Nephron (organoid): ENCODE data around the gene RPRD1B.

Source experiments
- H3K27ac Mint-ChIP-seq, 3 experiments: 2 replicates each; pipeline ENCODE4 v1.8.0; 2020; ENCODE audit warnings: mixed read lengths in 3 of 3, mild to moderate bottlenecking in 2 of 3, moderate library complexity in 1 of 3
- H3K27me3 Mint-ChIP-seq: 2 replicates; pipeline ENCODE4 v1.8.0; 2021; ENCODE audit warnings: low read depth, mild to moderate bottlenecking, moderate library complexity, mixed read lengths
- H3K36me3 Mint-ChIP-seq: 2 replicates; pipeline ENCODE4 v1.8.0; 2020; ENCODE audit warnings: low read depth, mixed read lengths
- H3K4me1 Mint-ChIP-seq: 2 replicates; pipeline ENCODE4 v1.8.0; 2020; ENCODE audit warnings: mixed read lengths
- H3K4me3 Mint-ChIP-seq, 3 experiments: 2 replicates each; pipeline ENCODE4 v1.8.0; 2020; ENCODE audit warnings: mild to moderate bottlenecking in 3 of 3, mixed read lengths in 3 of 3, moderate library complexity in 2 of 3
- H3K9me3 Mint-ChIP-seq: 2 replicates; pipeline ENCODE4 v1.8.0; 2020; ENCODE audit warnings: mixed read lengths
- CTCF ChIP-seq, 3 experiments: fragments of 200-600 bp; sonication (generic); IDR thresholded peaks; one replicate each; pipeline ENCODE4 v1.5.0; 2021; ENCODE audit warnings: antibody characterized with exemption in 3 of 3; ENCODE audit not compliant: unreplicated experiment in 3 of 3

RPRD1B gene

DNA sequence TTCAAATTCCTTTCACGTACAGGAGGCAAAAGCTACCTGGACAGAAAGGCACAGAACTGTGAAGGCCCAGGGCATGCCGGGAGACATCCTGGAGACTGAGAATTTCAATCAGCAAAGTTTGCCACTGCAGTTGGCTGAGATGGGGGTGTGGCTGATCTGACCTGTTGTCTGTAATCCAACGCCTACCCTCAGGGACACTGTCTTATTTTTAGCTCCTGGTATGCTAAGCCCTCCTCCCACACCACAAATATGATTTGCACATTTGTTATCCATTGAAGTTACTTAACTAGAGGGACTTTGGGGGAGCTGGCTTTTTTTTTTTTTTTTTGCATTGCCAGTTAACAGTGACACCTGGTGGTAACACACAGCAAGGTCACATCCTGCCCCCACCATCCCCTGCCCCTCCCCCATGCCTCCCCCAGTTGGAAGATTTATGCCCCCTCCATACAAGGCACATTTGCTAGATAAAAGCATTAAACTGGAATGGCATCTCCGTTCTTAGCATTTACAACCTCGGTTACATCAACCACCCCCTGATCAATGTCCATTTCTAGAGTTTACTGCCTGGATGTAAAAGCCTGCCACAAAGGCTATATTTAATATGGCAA lies 40.6 kb upstream of the RPRD1B start:
- peak overlapping the region; percentile 51 to 72 (median 69) for H3K27ac Mint-ChIP-seq
- peak; percentile 62 to 81 (median 65) for TF ChIP-seq CTCF (IDR thresholded peaks at IDR 0.05; ENCODE audit: unreplicated experiment in 3 of 3)
- H3K27me3 Mint-ChIP-seq = no peaks in the 10 kb centered on the region
- peaks cover 36% of the 10 kb centered on the region for H3K36me3 Mint-ChIP-seq
- no peaks in the 10 kb centered on the region for H3K9me3 Mint-ChIP-seq
- peak overlapping the region in 1 of 3 experiments; percentile 8 for H3K4me3 Mint-ChIP-seq
- H3K4me1 Mint-ChIP-seq = peaks cover 79% of the 10 kb centered on the region

DNA sequence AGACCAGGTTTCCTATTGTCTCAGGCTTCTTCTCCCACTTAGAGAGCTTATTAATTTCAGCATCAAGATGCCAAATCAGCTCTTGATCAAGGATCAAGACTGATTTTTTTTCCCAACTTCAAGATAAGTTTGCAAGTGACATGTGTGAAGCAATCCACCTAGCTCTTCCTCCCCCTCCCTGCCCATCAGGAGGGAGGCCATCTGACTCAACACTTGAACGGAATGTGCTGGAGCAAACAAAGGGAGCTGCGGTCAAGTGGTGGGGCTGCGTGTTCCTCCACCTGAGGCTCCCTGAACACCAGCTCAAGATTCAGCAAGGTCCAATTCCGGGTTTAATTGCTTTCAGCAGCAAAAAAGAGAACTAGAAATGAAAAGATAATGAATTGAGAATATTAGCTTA lies 39.0 kb upstream of the RPRD1B start:
- TF ChIP-seq CTCF (IDR thresholded peaks at IDR 0.05; ENCODE audit: unreplicated experiment in 3 of 3) = no peak
- H3K27ac Mint-ChIP-seq = no peak overlapping the region
- H3K36me3 Mint-ChIP-seq = peaks cover 41% of the 10 kb centered on the region
- no peaks in the 10 kb centered on the region for H3K27me3 Mint-ChIP-seq
- H3K4me3 Mint-ChIP-seq = no peak overlapping the region
- H3K4me1 Mint-ChIP-seq = peaks cover 67% of the 10 kb centered on the region
- no peaks in the 10 kb centered on the region for H3K9me3 Mint-ChIP-seq

GRCh38 chr20:37995856-37996605 lies 37.5 kb upstream of the RPRD1B start:
- Mint-ChIP-seq H3K4me3 (no peak overlapping the region), H3K4me1 (peaks cover 62% of the 10 kb centered on the region), H3K36me3 (peaks cover 50% of the 10 kb centered on the region), H3K27ac (no peak overlapping the region), H3K9me3 (no peaks in the 10 kb centered on the region), H3K27me3 (no peaks in the 10 kb centered on the region)
- TF ChIP-seq CTCF (IDR thresholded peaks at IDR 0.05; ENCODE audit: unreplicated experiment in 3 of 3) = no peak

DNA sequence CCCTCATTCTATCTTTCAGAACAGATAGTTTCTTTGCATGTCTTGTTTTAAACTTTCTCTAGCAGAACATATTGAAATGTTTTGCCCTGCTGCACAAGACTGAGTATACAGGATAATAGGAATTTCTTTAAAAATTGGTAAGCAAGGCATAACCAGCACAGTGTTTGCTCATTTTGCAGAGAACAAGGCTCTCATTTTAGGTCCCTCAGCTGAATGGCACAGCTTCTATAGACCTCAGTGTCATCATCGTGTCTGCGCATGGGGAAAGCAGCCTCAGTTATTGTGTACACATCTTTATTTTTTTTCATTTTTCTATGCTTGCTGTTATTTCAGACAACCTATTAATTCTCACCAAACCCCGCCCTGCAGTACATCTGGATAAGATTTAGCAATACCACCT lies 36.0 kb upstream of the RPRD1B start:
- peaks cover 61% of the 10 kb centered on the region for H3K36me3 Mint-ChIP-seq
- H3K27ac Mint-ChIP-seq = peak overlapping the region in 2 of 3 experiments; percentile 32 to 79
- no peak overlapping the region for H3K4me3 Mint-ChIP-seq

GRCh38 chr20:37999526-38000263 lies 33.9 kb upstream of the RPRD1B start:
- Mint-ChIP-seq H3K9me3 (no peaks in the 10 kb centered on the region), H3K27me3 (no peaks in the 10 kb centered on the region), H3K4me1 (peaks cover 52% of the 10 kb centered on the region), H3K27ac (no peak overlapping the region), H3K36me3 (peaks cover 62% of the 10 kb centered on the region), H3K4me3 (no peak overlapping the region)
- no peak for TF ChIP-seq CTCF (IDR thresholded peaks at IDR 0.05; ENCODE audit: unreplicated experiment in 3 of 3)

More for the DNA sequence above, 36.0 kb upstream of the RPRD1B start:
- Mint-ChIP-seq H3K9me3 (no peaks in the 10 kb centered on the region), H3K27me3 (no peaks in the 10 kb centered on the region), H3K4me1 (peaks cover 58% of the 10 kb centered on the region)
- no peak for TF ChIP-seq CTCF (IDR thresholded peaks at IDR 0.05; ENCODE audit: unreplicated experiment in 3 of 3)
